DMS114 treated with DMSO at 0.1 percent for 48 hours (cell line): ENCODE measurements around the gene DNAJC22.
"Not testable (repeated sequence)": the region's sequence is repeated elsewhere in the genome, so short reads cannot be mapped to it uniquely, and the experiment has no call there.

Source experiments
- DNase-seq: peaks from one replicate; lab custom pipeline; 2025; ENCODE audit not compliant: unreplicated experiment; lab: John Stamatoyannopoulos, UW

Gene DNAJC22

DNA sequence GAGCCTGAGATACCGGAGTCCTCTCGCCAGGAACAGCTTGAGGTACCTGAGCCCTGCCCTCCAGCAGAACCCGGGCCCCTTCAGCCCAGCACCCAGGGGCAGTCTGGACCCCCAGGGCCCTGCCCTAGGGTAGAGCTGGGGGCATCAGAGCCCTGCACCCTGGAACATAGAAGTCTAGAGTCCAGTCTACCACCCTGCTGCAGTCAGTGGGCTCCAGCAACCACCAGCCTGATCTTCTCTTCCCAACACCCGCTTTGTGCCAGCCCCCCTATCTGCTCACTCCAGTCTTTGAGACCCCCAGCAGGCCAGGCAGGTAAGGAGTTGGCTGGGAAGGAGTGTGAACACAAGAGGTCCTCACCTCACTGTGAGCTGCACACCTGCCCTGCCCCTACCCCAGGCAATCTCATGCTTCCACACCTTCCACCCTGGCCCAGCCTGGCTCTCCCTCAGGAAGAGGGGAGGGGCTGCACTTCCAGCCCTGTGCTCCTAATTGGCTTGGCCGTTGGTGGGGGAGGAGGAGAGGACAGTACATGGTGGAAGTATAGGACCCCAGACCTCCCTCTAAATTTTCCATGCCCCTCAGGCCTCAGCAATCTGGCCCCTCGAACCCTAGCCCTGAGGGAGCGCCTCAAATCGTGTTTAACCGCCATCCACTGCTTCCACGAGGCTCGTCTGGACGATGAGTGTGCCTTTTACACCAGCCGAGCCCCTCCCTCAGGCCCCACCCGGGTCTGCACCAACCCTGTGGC is 15.9 kb upstream of the DNAJC22 start:
- DNase-seq, result no peak

DNA sequence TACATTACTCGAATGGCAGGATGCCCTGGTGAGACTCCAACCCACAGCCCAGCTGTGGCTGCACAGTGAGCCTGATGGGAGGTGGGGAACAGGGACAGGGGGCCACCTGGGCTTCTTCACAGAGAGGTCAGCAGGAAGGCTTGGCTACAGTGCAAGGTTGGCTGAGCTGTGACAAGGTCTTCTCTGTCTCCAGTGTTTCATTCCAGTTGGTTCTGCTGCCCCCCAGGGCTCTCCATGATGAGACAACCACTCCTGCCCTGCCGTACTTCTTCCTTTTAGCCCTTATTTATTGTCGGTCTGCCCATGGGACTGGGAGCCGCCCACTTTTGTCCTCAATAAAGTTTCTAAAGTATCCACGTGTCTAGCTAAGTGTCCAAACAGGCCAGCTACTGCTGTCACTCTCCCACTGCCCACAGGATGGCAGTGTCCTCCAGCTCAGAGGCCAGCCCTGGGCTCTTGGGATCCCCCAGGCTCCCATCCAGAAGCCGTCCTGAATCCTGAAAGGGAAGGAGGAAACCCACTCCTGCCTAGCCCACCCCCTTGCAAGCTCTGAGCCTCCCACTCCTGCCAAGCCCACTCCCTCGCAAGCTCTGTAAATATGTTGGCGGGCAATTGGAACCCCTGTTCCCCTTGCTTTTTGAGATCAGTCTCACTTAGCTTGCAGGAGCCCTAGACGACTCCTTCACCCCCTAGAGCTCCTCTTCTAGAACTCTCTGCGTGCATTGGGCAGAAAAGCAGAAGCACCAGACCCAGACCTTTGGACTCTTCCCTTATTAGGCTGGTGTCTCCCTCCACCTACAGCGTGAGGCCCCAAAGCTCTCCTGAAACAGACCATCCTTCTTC is 15.1 kb upstream of the DNAJC22 start:
- DNase-seq, result peak; percentile 42

DNA sequence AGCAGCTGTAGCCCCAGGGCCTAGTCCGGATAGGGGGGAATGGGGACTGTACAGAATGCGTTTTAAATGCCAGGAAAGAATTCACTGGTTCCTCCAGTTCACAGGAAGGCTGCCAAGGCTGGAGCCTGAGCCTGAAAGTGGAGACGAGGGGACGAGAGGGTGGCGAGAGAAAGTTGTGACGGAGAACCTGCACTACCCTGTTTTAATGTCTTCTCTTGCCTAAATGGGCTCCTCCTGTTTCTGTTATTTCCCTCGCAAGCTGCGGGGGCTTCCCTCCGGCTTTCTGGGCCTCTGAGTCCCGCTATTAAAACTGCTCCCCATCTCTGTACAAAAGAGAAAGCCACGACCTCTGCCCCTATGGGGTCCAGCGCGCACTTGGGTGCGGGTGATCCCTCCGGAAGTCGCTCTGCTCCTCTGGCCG is 14.2 kb upstream of the DNAJC22 start:
- DNase-seq, result no peak

DNA sequence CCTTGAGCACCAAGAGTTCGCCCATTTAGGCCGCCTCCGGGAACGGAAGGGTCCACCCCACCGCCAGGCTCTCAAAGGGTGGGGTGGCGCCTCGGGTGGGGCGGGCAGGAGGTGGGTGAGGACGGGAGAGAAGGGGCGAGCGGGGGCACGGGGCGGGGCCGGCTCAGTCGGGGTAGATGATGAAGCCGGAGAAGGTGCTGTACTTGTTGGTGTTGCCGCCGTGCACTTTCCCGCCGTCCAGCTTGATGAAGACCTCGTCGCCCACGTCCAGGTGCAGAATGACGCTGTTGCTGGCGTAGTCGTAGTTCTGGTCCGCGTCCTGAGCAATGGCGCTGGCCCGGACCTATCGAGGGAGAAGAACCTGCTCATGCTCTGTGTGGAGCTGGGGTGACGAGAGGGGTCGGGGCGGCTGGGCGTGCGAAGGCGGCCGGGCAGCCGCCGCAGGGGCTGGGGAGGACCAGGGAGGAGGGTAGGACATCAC is 13.8 kb upstream of the DNAJC22 start:
- DNase-seq, result no peak

DNA sequence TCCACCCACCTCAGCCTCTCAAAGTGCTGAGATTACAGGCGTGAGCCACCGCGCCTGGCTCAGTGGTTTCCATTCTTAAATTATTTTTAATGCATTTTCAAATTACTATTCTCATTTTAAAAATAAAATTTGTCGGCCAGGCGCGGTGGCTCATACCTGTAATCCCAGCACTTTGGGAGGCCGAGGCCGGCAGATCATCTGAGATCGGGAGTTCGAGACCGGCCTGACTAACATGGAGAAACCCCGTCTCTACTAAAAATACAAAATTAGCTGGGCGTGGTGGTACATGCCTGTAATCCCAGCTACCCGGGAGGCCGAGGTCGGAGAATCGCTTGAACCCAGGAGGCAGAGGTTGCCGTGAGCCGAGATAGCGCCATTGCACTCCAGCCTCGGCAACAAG is 12.9 kb upstream of the DNAJC22 start:
- not testable (repeated sequence) for DNase-seq

DNA sequence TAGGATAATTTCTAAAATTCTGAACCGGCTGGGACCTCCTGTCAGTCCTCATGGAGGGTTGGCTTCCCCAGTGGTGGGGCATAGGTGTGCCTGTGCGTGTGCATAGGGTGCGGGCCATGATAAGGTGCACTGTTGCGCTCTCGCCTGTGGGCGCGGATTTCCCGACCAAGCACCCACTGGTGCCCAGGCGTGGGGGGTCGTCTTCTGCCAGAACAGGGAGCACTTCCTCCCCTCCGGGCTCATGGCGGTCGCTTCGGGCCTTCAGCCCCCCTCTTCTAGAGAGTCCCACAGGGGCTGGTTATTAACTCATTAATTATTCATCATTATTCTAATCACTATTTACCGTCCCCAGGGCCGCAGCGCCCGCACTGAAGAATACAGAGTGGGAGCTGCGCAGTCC is 12.5 kb upstream of the DNAJC22 start:
- DNase-seq, result no peak

DNA sequence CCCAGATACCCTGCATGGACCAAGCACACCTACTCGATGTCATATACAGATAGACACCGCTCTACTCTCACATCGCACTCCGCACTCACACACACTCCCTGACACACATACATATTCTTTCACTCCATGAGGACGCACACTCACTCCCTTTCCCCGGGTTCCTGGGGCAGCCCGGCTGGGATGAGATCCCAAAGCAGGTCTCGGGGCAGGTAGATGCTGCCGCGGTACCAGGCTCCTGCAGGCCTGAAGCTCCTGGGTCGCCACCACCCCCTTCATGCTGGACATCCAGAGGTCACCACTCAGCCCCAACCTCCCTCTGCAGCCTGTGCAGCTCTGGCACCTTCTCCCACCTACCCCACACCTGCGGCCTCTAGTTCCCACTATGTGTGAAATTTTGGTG is 12.0 kb upstream of the DNAJC22 start:
- no peak for DNase-seq

DNA sequence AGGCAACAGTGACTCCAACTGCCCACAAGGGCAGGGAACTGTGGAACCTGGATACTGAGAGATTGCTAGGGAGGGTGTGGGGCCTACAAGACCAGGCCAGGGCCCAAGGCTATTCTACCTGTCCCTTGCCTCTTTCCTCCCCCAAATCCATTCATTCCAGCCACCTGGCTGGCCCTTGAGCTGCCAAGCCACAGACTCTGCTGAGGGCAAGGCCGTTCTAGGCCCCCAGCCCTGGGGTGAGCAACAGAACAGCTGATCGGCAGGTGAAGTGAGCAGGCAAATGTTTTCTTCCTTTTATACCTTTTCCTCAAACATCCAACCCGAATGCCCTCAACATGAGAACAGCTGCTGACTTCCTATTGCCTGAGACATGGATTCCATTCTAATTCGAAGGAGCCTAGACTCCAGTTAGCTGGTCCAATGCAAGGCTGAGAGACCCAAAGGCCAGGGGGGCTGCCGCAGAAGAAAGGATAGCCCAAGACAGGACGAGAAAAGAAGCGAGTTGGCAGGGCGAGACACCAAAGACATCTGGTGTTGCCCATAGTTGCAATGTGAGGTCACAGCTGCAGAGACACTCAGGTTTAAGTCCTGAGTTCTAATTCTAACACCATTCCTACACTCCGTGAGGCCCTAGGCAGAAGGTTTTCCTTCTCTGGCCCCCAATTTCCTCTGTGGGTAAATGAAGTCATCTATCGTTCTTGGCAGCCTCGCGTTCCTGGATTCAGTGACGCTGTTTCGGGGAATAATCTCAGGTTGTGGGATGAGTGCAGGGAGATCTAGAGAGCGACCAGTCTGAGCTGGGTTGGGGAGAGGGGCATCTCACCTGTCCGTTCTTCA is 11.4 kb upstream of the DNAJC22 start:
- DNase-seq, result no peak

DNA sequence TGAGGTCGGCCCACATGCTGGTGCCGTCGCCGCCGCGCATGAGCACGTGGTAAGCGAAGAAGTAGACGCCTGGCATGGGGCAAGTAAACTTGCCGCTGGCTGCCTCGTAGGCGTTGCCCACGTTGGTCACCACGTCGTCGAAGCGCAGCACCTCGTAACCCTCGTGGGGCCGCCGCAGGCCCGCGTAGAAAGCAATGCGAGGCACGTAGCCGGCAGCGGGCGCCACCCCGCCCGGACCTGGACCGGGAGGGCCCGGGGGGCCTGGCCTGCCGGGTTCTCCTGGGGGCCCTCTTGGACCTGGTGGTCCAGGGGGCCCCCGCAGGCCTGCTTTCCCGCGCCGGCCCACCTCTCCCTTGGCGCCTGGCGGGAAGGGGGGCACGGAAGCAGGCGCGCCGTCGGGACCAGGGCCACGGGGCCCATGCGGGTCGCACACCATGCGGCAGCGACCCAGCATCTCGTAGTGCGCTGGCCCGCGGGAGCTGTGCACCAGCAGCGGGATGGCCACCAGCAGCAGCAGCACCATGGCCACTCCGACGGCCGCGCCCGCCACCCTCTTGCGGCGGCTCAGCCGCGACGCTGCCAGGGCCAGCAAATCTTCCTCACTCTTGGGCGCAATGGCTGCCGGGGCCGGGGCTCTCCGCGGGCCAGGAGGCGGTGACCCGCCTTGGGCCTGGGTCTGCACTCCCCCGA is 10.6 kb upstream of the DNAJC22 start:
- no peak for DNase-seq

DNA sequence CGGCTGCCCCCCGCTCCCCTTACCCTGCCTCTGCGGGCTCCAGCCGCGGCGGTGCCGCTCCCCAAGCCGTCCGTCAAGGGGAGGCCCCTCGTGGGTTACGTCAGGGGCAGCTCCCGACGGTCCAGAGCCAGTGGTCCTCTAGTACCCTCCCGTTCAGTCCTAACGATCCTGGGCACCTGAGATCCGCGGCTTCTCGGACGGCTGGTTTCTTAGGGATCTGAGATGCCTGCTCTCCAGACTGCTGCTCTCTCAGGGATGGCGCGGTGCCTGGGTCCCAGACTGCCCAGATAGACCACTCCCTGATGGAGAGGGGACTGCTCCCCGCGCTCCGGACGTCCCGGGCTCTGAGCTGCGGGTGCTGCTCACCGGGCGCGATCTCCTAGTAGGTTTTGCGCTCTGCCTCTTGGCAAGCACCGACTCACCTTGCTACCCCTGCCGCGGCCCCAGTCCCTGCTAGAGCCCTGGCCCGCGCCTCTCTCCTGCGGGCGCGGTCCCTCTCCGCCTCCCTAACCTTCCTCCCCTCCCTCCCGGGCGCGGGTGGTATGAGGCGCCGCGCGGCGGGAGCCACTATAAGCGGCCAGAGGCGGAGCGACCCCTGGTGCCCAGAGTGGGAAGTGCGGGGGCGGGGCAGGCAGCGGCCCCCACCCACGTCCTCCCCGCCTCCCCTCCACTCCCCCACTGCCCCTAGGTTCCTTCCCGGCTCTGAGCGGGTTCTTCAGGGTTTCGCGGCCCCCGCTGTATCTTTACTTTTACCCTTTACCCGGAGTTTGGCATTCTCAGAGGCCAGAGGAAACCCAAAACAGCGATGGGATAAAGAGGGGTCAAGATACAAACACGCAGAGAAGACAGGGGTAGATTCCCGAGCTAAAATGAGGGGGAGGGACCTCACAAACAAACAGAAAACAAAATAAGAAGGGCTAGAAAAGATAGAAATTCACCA is 9.8 kb upstream of the DNAJC22 start, which contains the start of gene C1QL4:
TSS of gene C1QL4 (minus strand) at position 544 of the 940 bp plus-strand sequence. CDS start 711 bp downstream, outside the sequence.
- DNase-seq, result peak; percentile 39

DNA sequence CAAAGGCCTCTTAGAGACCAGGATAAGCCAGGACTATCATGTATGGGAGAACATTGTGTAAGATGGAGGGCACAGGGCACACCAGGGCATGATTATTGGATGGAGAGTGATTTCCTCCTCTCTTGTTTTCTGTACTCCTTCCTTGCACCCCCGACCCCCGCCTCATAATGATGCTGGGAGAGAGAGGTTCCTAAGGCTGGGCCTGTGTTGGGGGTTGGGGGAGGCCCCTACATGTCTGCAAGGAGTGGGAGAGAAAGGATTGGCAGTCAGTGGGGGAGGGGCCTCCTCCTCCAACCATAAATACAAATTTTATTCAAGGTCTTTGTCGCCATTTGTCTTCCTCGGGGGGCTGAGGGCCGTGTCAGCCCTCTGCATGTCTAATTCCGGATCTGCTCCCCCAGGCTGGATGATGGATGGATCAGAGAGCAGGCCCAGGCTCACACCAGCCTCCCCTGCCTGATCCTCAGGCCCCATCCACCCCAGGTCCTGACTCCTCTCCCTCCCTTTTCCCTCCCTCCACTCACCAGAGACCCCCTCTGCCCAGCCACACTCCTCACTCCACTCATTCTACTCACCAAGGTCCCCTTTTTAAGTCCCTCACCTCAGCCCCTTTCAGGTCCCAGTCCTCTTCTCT is 7.7 kb upstream of the DNAJC22 start:
- DNase-seq, result no peak

DNA sequence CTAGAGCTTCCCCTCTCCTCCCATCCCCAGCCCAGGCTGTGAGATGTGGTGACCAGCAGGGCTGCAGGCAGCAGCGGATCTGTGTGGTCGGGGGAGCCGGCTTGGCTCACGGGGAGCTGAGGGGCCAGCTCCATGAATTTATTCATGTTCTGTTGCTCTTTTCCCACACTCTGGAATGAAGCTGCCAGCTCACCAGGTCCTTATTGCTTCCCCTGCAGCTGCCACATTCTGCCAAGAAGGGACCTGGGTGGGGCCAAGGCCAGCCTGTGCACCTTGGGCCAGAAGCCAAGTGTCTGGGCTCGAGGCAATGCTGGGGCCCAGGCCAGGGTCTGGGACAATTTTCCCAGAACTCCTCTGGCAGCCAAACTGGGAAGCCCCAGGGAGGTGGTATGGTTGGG is 7.2 kb upstream of the DNAJC22 start:
- no peak for DNase-seq

DNA sequence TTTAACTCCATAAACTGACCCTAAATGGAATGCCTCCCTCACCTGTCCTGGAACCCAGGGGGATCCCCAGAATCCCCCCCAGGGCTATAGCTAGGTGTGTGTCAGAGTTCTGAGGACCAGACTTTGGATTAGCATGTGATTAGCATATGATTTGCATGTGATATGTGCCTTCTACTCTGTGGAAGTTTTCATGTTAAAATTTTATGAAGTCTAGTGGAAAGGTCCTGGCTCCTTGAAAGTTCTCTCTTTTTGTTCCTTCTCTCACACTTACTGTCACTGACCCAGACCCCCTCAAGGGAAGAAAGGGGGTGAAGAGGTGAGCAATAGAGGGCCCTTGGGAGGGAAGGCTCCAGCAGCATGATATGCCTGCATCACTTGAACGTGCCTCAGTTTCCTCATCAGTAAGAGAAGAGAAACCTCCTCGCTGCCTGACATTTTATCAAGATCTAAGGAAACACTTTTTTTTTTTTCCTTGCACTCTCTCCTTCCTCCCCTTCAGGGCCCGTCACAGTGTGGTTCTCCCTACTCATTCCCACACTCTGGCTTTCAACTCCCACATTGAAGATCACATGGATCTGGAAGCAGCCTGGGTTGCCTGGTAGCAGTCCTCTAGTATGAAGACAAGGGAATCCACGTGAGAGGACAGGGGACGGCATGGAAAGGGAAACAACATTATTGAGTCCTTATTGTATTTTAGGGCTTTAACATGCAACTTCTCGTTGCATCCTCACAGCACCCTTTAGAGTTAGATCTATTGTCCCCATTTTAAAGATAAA is 6.4 kb upstream of the DNAJC22 start:
- DNase-seq, result no peak

DNA sequence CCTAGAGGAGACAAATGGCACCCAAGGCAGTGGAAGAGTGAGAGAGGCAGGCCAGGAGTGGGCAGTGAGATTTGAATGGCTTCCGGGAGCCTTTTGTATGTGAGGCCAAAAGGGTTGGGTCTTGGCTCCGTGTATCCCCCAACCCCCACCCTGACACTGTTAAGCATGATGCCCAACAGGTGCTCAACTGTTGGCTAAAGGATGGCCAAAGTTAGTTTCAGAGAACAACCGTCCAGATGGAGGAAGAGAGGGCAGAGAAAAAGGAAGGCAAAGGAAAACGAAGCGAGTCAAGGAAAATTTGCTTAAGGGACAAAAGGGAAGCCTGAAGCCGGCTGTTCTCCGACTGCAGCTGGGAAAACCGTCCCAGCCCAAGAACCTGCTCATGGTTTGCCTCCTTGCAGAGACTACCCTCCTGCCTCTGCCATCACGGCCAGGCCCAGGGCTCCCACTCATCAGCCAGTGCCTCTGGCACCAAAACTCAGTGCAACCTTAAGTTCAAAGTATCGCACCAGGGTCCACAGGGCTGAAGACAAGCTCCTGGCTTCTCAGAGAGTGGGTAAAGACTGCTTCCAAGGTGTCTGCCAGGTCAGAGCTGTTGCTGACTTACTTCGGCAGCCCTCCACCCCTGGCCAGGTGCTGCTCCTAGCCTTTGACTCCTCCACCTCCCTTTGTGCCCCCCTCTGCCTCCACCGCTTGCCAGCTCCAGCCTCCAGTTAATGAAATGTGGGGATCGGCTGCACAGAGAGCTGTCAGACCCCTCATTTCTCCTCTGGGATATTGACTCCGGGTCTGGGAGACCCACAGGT is 5.5 kb upstream of the DNAJC22 start:
- DNase-seq, result no peak

DNA sequence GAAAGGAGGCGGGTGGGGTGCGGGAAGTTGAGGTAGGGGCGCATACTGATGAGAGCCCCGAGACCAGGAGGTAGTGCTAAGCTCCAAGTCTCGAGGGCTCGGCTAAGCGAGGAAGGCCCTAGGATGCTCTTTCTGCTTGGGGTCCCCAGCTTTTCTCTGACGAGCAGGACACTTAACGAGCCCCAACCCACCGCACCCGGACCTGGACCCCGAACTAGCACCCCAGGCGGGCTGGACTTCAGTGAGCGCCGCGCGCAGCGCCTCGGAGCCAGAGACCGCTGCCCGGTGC is 5.0 kb upstream of the DNAJC22 start:
- DNase-seq, result no peak

DNA sequence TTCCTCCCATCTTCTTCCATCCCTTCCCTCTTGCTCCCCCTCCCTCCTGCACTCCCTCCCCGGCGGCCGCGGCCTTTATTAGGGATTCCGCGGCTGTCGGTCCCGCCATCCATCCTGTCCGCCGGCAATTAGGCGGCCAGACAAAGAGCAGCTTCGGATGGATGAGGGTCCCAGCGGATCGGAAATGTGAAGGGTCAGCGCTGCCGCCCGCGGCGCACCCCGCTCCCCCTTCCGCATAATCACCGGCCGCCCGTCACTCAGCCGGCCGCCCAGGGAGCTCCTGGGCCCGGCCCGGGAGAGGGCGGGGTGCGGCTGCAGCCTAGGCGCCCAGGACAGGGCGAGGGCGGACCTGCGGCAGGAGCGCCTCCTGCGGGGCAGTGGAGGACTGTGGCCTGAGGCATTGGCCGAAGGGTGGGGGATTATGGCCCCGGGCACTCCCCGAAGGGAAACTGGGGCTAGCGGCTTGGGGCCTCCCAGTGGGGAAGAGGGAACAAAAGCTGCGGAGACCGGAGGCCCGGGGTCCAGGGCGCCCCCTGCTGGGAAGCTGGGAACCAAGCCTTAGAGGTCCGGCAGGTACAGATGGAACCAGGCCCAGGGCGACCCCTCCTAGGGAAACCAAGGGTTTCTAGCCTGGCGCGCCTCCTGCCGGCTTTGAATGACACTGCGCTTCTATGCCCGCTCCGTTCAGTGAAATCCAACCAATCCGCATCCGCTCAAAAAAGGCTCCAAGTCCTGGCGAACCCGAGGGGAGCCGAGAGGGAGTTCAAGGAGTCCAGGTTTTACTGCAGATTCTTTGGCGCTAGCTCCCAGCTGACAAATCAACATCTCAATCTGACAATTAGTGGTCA is 4.4 kb upstream of the DNAJC22 start:
- peak; percentile 71 for DNase-seq
